ENCODE data around the gene IGSF21.

DNA sequence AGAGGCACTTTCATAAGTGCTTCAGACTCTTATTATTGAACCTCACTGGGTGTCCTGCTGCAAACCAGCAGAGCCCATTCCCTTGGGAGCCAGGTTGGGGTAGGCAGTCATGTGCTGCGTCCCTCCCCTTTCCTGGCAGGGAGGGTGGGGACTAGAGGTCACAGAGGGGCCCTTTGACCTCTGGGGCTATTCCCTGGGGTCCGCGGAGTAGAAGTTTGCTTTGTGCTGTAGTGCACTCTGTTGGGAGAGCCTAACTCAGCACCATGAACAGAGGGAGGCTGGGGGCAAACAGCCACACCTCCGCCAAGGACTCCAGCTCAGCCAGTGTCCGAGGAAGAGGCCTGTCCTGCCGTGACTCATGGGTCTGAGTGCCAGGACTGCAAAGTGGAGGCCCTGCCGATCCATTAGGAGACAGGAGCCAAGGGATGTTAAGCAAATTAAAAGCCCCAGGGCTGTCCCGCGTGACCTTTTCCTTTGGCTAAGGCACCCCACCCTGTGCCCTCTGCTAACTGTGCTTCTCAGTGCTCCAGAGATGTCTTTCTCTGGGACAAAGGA, 3.0 kb upstream of the IGSF21 start:
- TF ChIP-seq EZH2 (IDR thresholded peaks at IDR 0.05; ENCODE audit: borderline replicate concordance, low read length), result no peak
- TF ChIP-seq, protein P1, sequence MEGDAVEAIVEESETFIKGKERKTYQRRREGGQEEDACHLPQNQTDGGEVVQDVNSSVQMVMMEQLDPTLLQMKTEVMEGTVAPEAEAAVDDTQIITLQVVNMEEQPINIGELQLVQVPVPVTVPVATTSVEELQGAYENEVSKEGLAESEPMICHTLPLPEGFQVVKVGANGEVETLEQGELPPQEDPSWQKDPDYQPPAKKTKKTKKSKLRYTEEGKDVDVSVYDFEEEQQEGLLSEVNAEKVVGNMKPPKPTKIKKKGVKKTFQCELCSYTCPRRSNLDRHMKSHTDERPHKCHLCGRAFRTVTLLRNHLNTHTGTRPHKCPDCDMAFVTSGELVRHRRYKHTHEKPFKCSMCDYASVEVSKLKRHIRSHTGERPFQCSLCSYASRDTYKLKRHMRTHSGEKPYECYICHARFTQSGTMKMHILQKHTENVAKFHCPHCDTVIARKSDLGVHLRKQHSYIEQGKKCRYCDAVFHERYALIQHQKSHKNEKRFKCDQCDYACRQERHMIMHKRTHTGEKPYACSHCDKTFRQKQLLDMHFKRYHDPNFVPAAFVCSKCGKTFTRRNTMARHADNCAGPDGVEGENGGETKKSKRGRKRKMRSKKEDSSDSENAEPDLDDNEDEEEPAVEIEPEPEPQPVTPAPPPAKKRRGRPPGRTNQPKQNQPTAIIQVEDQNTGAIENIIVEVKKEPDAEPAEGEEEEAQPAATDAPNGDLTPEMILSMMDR (IDR thresholded peaks at IDR 0.05; ENCODE audit: low read length), result no peak

Measured in OCI-LY1 (cell line).